GM19328 (cell line): ENCODE measurements around the gene C16orf95.
"Not testable (repeated sequence)": the region's sequence is repeated elsewhere in the genome, so short reads cannot be mapped to it uniquely, and the experiment has no call there.

Experiments
- ATAC-seq: cut with Tn5 transposase; IDR thresholded peaks from one replicate; pipeline ENCODE4 v1.9.1; 2021; ENCODE audit warnings: mild to moderate bottlenecking, moderate library complexity; ENCODE audit not compliant: unreplicated experiment

C16orf95 gene

GRCh38 chr16:87316923-87317749, at the start of gene C16orf95:
C16orf95 (minus strand) TSS chr16:87317392; CDS start chr16:87317242, 150 bp downstream.
- peak; percentile 91 for ATAC-seq

GRCh38 chr16:87366930-87367329, 49.7 kb upstream of the C16orf95 start:
- ATAC-seq = no peak

GRCh38 chr16:87366288-87366687, 49.1 kb upstream of the C16orf95 start:
- no peak for ATAC-seq

- ATAC-seq = no peak
Observed at GRCh38 chr16:87365021-87365713, 48.0 kb upstream of the C16orf95 start.

- no peak for ATAC-seq
Observed at GRCh38 chr16:87363771-87364455, 46.7 kb upstream of the C16orf95 start.

- ATAC-seq = not testable (repeated sequence)
Observed at GRCh38 chr16:87362828-87363559, 45.8 kb upstream of the C16orf95 start.

- no peak for ATAC-seq
Observed at GRCh38 chr16:87361916-87362619, 44.9 kb upstream of the C16orf95 start.

GRCh38 chr16:87360862-87361610, 43.8 kb upstream of the C16orf95 start:
- ATAC-seq = no peak

- no peak for ATAC-seq
Observed at GRCh38 chr16:87359121-87359520, 41.9 kb upstream of the C16orf95 start.

- no peak for ATAC-seq
Observed at GRCh38 chr16:87358696-87359095, 41.5 kb upstream of the C16orf95 start.

- no peak for ATAC-seq
Observed at GRCh38 chr16:87358250-87358649, 41.1 kb upstream of the C16orf95 start.

- no peak for ATAC-seq
Observed at GRCh38 chr16:87356491-87356853, 39.3 kb upstream of the C16orf95 start.

- no peak for ATAC-seq
Observed at GRCh38 chr16:87353613-87354012, 36.4 kb upstream of the C16orf95 start.

GRCh38 chr16:87352818-87353217, 35.6 kb upstream of the C16orf95 start:
- ATAC-seq = no peak

GRCh38 chr16:87351320-87351698, 34.1 kb upstream of the C16orf95 start:
- no peak for ATAC-seq

- ATAC-seq = no peak
Observed at GRCh38 chr16:87350681-87351319, 33.6 kb upstream of the C16orf95 start.

- ATAC-seq = no peak
Observed at GRCh38 chr16:87350031-87350430, 32.8 kb upstream of the C16orf95 start.

GRCh38 chr16:87348616-87349157, 31.5 kb upstream of the C16orf95 start:
- ATAC-seq = no peak
